Activated T-cell treated with anti-CD3 and anti-CD28 coated beads, Interleukin-2, amount 50 U/mL, for 1 hour (primary cell): ENCODE results near the gene ULBP3.
"Not testable (repeated sequence)": the region's sequence is repeated elsewhere in the genome, so short reads cannot be mapped to it uniquely, and the experiment has no call there.

ENCODE experiments used
- DNase-seq: peaks from one replicate; pipeline ENCODE4 v3.0.0-alpha.2; 2020

The ULBP3 gene

DNA sequence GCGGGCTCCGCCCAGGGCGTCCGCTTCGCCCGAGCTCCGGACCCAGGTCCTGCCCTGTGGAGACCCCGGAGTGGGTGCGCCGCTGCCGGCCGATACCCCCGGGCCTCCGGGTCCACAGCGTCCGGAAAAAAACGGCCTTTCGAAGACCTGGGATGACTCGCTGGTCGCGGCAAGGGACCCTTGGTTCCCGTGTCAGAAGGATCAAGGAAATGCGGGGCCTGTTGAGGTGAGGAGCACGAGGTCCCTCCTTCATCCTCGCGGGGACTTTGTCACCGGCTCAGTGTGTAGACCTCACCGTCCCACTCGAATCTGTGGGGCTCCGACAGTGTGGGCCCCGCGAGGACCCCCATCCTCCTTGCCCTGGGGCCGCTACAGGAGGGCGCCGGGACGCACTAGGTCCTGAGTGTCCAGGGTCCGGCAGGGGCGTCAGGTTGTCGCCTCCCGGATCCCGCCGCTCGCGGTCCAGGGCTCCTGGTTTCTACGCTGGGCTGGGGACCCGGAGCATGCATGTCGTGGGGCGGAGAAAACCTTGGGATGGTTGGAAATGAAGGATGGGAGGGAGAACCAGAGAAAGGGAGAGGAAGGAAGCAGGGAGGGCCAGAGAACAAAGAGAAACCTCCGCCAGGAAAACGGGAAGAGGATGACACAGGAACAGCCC lies 54.2 kb downstream of the ULBP3 start:
- DNase-seq, result not testable (repeated sequence)

DNA sequence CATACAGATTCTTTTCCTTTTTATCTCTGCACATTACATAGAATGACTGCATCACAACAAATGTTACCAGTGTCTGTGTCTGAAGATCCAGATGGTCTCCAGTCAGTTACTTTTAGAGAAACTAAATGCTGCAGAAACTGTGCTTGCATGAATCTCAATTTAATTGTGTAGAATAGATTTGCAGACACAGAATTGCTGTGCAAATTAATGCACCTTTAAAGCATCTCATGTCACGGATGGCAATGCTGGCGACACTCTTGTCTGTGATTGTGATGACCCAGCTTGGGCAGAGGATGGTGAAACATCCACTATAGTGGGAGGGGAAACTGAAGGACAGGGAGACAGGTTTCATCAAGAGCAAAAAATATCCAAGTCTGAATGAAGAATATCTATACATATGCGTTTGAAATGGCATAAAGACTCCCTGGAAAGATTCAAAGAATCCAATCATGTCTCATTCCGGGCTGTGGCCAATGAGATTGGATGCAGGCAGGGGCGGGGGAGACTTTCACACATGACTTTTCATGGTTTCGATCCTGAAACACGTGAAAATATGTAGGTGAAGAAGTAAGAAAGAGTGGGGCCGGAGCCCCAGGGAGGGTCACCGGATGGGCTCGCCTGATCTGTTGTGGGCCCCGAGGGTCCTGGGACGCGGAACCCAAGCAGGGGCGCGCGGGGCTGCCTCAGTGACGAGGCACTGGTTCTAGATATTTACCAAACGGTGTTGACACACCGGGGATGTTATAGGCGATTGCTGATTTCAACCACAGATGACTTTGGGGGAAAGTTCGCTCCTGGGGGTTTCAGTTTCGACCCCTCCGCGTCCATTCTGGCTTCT lies 54.9 kb downstream of the ULBP3 start:
- DNase-seq, result not testable (repeated sequence)

DNA sequence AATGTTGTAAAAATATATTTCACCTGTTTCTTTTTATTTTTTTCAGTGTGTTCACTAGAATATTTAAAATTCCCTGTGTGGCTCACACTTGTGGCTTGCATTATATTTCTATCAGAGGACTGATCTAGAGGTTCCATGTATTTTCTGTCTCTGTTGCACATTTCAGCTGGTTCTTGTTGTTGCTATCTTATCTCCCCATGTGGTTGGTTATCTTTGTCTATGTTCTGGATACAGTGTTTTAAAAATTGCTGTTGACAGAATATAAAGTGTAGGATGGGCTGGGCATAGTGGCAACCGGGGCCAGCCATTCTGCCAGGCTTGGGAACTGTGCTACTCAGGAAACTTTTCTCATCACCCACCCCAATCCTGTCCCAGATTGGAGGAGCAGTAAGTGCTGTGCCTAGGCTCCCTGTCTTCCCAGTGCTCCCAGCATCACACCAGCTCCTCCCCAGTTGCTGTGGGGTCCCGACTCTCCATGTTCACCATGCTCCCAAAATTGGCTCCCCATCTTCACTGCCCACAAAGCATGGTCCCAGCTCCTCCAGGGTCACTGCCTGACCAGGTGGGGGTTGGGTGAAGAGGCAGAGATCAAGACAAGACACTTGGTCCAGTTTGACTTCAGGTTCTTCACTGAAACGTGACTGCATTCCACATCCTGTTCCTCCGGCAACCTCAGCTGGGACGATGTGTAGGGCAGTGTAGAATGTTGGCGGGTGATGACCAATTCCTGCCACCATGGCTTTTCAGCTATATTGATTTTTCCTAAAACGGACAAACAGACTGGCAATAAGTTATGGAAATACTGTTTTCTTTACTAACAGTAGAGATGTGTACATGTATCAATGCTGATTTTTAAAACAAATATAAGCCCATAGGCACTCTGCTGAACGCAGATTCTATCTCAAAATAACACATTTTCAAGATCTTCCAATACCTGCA lies 55.8 kb downstream of the ULBP3 start:
- not testable (repeated sequence) for DNase-seq
